Ishikawa (cell line): Measurements from ENCODE around the gene PTCHD4.

Experiments used
- CEBPB ChIP-seq: IDR thresholded peaks from 2 replicates; pipeline ENCODE4 v1.6.1; 2012
- CREB1 ChIP-seq: IDR thresholded peaks from 2 replicates; pipeline ENCODE4 v1.6.1; 2012; ENCODE audit warnings: low read depth
- EGR1 ChIP-seq: IDR thresholded peaks from 2 replicates; pipeline ENCODE4 v1.6.1; 2012
- EP300 ChIP-seq: IDR thresholded peaks from 2 replicates; pipeline ENCODE4 v1.6.1; 2012; ENCODE audit warnings: borderline replicate concordance
- FOXM1 ChIP-seq: IDR thresholded peaks from 2 replicates; pipeline ENCODE4 v1.6.1; 2012; ENCODE audit warnings: low read depth, borderline replicate concordance
- MAX ChIP-seq: IDR thresholded peaks from 2 replicates; pipeline ENCODE4 v1.6.1; 2012
- NFIC ChIP-seq: IDR thresholded peaks from 2 replicates; pipeline ENCODE4 v1.6.1; 2012
- RAD21 ChIP-seq: IDR thresholded peaks from 2 replicates; pipeline ENCODE4 v1.6.1; 2012; ENCODE audit warnings: low read depth
- TAF1 ChIP-seq: IDR thresholded peaks from 2 replicates; pipeline ENCODE4 v1.6.1; 2012; ENCODE audit warnings: low read depth, mild to moderate bottlenecking
- TCF12 ChIP-seq: IDR thresholded peaks from 2 replicates; pipeline ENCODE4 v1.6.1; 2012; ENCODE audit warnings: low read depth
- TEAD4 ChIP-seq: IDR thresholded peaks from 2 replicates; pipeline ENCODE4 v1.6.1; 2012
- USF1 ChIP-seq: IDR thresholded peaks from 2 replicates; pipeline ENCODE4 v1.6.1; 2012
- YY1 ChIP-seq: IDR thresholded peaks from 2 replicates; pipeline ENCODE4 v1.6.1; 2012; ENCODE audit warnings: low read depth
- ZBTB7A ChIP-seq: IDR thresholded peaks from 2 replicates; pipeline ENCODE4 v1.6.1; 2012; ENCODE audit warnings: low read depth
- TF ChIP-seq, protein P1 (sequence below): IDR thresholded peaks from 2 replicates; pipeline ENCODE4 v1.6.1; 2012; ENCODE audit warnings: low read depth, mild to moderate bottlenecking

PTCHD4 gene

DNA sequence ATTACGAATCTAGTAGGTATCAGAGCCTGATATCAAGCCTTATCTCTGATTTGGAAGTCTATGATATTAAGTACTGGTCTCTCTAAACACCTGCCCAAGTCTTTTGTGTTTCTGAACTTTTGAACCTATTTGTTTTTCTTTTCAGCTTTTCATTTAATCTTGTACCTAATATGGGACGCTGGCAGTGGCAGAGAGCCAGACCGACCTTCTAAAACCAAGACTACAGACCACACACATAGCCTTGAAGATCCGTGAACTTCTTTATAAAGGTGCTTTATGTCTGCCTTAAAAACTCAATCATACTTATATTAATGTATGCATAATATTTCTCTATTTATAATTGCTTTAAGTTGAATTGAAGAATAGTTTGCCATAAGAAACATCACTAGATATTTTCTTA lies 12.6 kb upstream of the PTCHD4 start:
- TF ChIP-seq MAX (no peak), TAF1 (no peak), USF1 (no peak), RAD21 (no peak), FOXM1 (no peak), ZBTB7A (no peak), CEBPB (no peak), EGR1 (no peak), NFIC (no peak), CREB1 (no peak), YY1 (no peak), TCF12 (no peak), TEAD4 (no peak)
- TF ChIP-seq, protein P1, sequence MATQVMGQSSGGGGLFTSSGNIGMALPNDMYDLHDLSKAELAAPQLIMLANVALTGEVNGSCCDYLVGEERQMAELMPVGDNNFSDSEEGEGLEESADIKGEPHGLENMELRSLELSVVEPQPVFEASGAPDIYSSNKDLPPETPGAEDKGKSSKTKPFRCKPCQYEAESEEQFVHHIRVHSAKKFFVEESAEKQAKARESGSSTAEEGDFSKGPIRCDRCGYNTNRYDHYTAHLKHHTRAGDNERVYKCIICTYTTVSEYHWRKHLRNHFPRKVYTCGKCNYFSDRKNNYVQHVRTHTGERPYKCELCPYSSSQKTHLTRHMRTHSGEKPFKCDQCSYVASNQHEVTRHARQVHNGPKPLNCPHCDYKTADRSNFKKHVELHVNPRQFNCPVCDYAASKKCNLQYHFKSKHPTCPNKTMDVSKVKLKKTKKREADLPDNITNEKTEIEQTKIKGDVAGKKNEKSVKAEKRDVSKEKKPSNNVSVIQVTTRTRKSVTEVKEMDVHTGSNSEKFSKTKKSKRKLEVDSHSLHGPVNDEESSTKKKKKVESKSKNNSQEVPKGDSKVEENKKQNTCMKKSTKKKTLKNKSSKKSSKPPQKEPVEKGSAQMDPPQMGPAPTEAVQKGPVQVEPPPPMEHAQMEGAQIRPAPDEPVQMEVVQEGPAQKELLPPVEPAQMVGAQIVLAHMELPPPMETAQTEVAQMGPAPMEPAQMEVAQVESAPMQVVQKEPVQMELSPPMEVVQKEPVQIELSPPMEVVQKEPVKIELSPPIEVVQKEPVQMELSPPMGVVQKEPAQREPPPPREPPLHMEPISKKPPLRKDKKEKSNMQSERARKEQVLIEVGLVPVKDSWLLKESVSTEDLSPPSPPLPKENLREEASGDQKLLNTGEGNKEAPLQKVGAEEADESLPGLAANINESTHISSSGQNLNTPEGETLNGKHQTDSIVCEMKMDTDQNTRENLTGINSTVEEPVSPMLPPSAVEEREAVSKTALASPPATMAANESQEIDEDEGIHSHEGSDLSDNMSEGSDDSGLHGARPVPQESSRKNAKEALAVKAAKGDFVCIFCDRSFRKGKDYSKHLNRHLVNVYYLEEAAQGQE = no peak

- TF ChIP-seq TEAD4 (no peak), MAX (no peak), USF1 (no peak), ZBTB7A (no peak), NFIC (no peak), TCF12 (no peak), EP300 (no peak), FOXM1 (no peak), CEBPB (no peak), TAF1 (no peak)
- TF ChIP-seq, protein P1 = no peak
Measured at GRCh38 chr6:48116699-48117645, 6.0 kb upstream of the PTCHD4 start.

DNA sequence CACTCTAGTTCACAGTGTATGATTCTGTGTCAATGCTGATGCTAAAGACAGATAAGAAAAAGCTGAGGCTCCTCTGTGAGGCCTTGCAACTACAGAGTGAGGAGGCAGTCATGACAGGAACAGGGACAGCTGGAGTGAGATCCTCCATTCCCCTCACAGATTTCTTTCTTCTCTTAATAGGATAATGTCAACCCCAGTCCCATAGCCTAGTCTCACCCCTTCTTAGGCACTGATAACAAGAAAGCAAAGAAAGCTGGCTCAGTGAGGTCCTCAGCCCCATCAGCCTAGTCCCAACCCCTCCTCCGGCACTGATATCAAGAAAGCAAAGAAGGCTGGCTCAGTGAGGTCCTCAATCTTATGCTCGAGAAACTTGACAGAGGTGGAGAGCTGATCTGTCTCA lies 2.1 kb upstream of the PTCHD4 start:
- TF ChIP-seq EP300 = no peak
- TF ChIP-seq NFIC = no peak
- TF ChIP-seq ZBTB7A = no peak
- no peak for TF ChIP-seq TEAD4
- TF ChIP-seq EGR1 = no peak
- no peak for TF ChIP-seq CEBPB
- no peak for TF ChIP-seq RAD21
- TF ChIP-seq TCF12 = no peak
- TF ChIP-seq MAX = no peak
- TF ChIP-seq CREB1 = no peak
- TF ChIP-seq TAF1 = no peak
- TF ChIP-seq FOXM1 = no peak
- TF ChIP-seq YY1 = no peak

GRCh38 chr6:48111575-48111974 lies 578 bp upstream of the PTCHD4 start:
- TF ChIP-seq CREB1 (no peak), EGR1 (no peak), FOXM1 (no peak), CEBPB (no peak), ZBTB7A (no peak), TEAD4 (no peak), MAX (no peak), TCF12 (no peak), YY1 (no peak), USF1 (no peak), TAF1 (no peak), RAD21 (no peak), NFIC (no peak), EP300 (no peak)
- TF ChIP-seq, protein P1 = no peak
